ENCODE measurements around the gene FYB2. TPM values are rescaled to one million over a fixed set of nuclear protein-coding genes. Genes with fewer than 3 reads are reported as not detected.
A peak's percentile ranks its signal among the peaks of the same experiment; 100 is the strongest.
"Not testable (repeated sequence)": the region's sequence is repeated elsewhere in the genome, so short reads cannot be mapped to it uniquely, and the experiment has no call there.

FYB2 gene
- total and polyA plus RNA-seq, 10 donors = not detected

DNA sequence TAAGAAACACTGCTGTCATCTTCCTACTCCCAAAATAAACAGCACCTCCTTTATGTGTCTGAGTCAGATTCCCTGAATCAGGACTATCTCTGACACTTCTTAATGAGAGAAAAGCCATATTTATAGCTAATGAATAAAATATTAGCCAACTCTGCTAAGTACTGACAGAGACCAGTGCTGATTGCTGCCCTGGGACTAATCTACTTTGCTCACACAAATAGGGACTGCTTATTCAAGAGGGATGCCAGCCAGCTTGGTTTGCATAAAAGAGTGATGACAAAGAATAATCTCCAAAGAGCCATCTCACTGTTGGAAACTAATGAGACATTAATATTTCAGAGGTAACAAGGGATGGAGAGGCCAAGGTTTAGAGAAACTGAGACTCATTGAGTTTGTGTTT lies 36.4 kb downstream of the FYB2 start:
- no peak overlapping the region for H3K4me3 ChIP-seq
- DNase-seq = no peak
- TF ChIP-seq, protein P1, sequence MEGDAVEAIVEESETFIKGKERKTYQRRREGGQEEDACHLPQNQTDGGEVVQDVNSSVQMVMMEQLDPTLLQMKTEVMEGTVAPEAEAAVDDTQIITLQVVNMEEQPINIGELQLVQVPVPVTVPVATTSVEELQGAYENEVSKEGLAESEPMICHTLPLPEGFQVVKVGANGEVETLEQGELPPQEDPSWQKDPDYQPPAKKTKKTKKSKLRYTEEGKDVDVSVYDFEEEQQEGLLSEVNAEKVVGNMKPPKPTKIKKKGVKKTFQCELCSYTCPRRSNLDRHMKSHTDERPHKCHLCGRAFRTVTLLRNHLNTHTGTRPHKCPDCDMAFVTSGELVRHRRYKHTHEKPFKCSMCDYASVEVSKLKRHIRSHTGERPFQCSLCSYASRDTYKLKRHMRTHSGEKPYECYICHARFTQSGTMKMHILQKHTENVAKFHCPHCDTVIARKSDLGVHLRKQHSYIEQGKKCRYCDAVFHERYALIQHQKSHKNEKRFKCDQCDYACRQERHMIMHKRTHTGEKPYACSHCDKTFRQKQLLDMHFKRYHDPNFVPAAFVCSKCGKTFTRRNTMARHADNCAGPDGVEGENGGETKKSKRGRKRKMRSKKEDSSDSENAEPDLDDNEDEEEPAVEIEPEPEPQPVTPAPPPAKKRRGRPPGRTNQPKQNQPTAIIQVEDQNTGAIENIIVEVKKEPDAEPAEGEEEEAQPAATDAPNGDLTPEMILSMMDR (IDR thresholded peaks at IDR 0.05 in 8 of 11, conservative IDR thresholded peaks at IDR 0.05 in 3 of 11) = no peak
- TF ChIP-seq POLR2A (IDR thresholded peaks at IDR 0.05) (no peak), POLR2AphosphoS5 (IDR thresholded peaks at IDR 0.05) (no peak)
- H3K9me3 ChIP-seq = no peaks in the 10 kb centered on the region
- H3K4me1 ChIP-seq = no peaks in the 10 kb centered on the region
- no peak overlapping the region for H3K27ac ChIP-seq
- intact Hi-C loops (cut with DNase I; ENCODE audit: low total_unique reads) = no loop called here
- H3K27me3 ChIP-seq (replicated peaks in 1 of 7) = no peaks in the 10 kb centered on the region
- no peaks in the 10 kb centered on the region for H3K36me3 ChIP-seq

GRCh38 chr1:56780826-56781225 lies 38.4 kb downstream of the FYB2 start:
- TF ChIP-seq POLR2AphosphoS5 (IDR thresholded peaks at IDR 0.05) = no peak
- TF ChIP-seq POLR2A (IDR thresholded peaks at IDR 0.05) = no peak
- TF ChIP-seq, protein P1 (IDR thresholded peaks at IDR 0.05 in 8 of 11, conservative IDR thresholded peaks at IDR 0.05 in 3 of 11) = no peak
- DNase-seq = no peak
- H3K27ac ChIP-seq = no peak overlapping the region
- H3K4me1 ChIP-seq = no peaks in the 10 kb centered on the region
- no peaks in the 10 kb centered on the region for H3K9me3 ChIP-seq
- intact Hi-C loops (cut with DNase I; ENCODE audit: low total_unique reads) = no loop called here
- H3K27me3 ChIP-seq (replicated peaks in 1 of 7) = no peaks in the 10 kb centered on the region
- no peaks in the 10 kb centered on the region for H3K36me3 ChIP-seq
- 85 to 90% (median 87%) methylated on average over 3 of the region's 3 CpGs for WGBS, 5 donors
- H3K4me3 ChIP-seq = no peak overlapping the region

GRCh38 chr1:56780128-56780750 lies 39.0 kb downstream of the FYB2 start:
- WGBS, 5 donors = 49 to 93% (median 81%) methylated on average over 3 of the region's 3 CpGs
- intact Hi-C loops (cut with DNase I; ENCODE audit: low total_unique reads) = no loop called here
- Histone ChIP-seq H3K9me3 (no peaks in the 10 kb centered on the region), H3K4me1 (no peaks in the 10 kb centered on the region), H3K4me3 (no peak overlapping the region), H3K27ac (no peak overlapping the region), H3K27me3 (replicated peaks in 1 of 7) (no peaks in the 10 kb centered on the region), H3K36me3 (no peaks in the 10 kb centered on the region)
- TF ChIP-seq, protein P1 (IDR thresholded peaks at IDR 0.05 in 8 of 11, conservative IDR thresholded peaks at IDR 0.05 in 3 of 11) = no peak
- TF ChIP-seq POLR2A (IDR thresholded peaks at IDR 0.05) (no peak), POLR2AphosphoS5 (IDR thresholded peaks at IDR 0.05) (no peak)
- no peak for DNase-seq

DNA sequence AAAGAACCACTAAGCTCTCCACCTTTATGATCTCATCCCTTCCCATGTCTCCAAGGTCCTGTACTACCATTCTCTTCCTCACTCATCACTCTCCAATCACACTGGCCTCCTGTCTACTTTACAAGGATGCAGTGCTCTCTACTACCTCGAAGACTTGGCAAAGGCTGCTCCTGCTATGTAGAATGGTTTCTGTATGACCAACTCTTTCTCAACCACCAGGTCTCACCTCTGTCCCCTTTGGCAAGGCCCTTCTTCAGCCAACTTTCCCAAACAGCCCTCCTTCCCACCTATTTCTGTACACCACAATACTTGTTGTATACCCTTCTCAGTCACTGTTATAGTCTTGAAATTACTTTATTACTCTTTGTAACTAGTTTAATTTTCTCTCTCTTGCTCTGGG lies 41.2 kb downstream of the FYB2 start:
- DNase-seq = no peak
- Histone ChIP-seq H3K4me1 (peaks cover 0 to 12% (median 2%) of the 10 kb centered on the region in 6 donors), H3K36me3 (no peaks in the 10 kb centered on the region), H3K9me3 (no peaks in the 10 kb centered on the region), H3K27me3 (replicated peaks in 1 of 7) (no peaks in the 10 kb centered on the region), H3K4me3 (no peak overlapping the region), H3K27ac (no peak overlapping the region)
- 64 to 93% (median 69%) methylated on average over 1 of the region's 1 CpG for WGBS, 5 donors
- intact Hi-C loops (cut with DNase I; ENCODE audit: low total_unique reads) = no loop called here
- TF ChIP-seq POLR2AphosphoS5 (IDR thresholded peaks at IDR 0.05) = no peak
- TF ChIP-seq, protein P1 (IDR thresholded peaks at IDR 0.05 in 8 of 11, conservative IDR thresholded peaks at IDR 0.05 in 3 of 11) = no peak
- TF ChIP-seq POLR2A (IDR thresholded peaks at IDR 0.05) = no peak

GRCh38 chr1:56774732-56775131 lies 44.5 kb downstream of the FYB2 start:
- H3K4me1 ChIP-seq = peaks cover 0 to 12% (median 2%) of the 10 kb centered on the region in 6 donors
- H3K9me3 ChIP-seq; H3K27ac ChIP-seq; intact Hi-C loops (cut with DNase I; ENCODE audit: low total_unique reads); H3K27me3 ChIP-seq (replicated peaks in 1 of 7); DNase-seq; H3K36me3 ChIP-seq: not testable (repeated sequence)
- H3K4me3 ChIP-seq = peak overlapping the region in 1 of 8 donors; percentile 60

Measured in spleen (tissue), 11 donors.